COR-L47 (cell line): ENCODE data around the gene NOL9.
"Not testable (repeated sequence)": the region's sequence is repeated elsewhere in the genome, so short reads cannot be mapped to it uniquely, and the experiment has no call there.

Source experiments
- DNase-seq: peaks from one replicate; lab custom pipeline; 2025; lab: John Stamatoyannopoulos, UW

NOL9 gene

GRCh38 chr1:6554031-6554906 lies at the start of gene NOL9:
TSS of gene NOL9 (minus strand) at chr1:6554513. CDS start at chr1:6554502, 11 bp downstream.
- peak; percentile 89 for DNase-seq

GRCh38 chr1:6603238-6603914 lies 49.1 kb upstream of the NOL9 start:
- no peak for DNase-seq

- peak; percentile 78 for DNase-seq
Observed at GRCh38 chr1:6602669-6603237, 48.4 kb upstream of the NOL9 start, which contains the start of gene KLHL21. TSS of gene KLHL21 (minus strand) at chr1:6602869. CDS start at chr1:6602817, 52 bp downstream.

- peak; percentile 63 for DNase-seq
Observed at GRCh38 chr1:6601923-6602668, 47.8 kb upstream of the NOL9 start.

GRCh38 chr1:6601049-6601922 lies 47.0 kb upstream of the NOL9 start:
- peak; percentile 37 for DNase-seq

GRCh38 chr1:6600410-6601048 lies 46.2 kb upstream of the NOL9 start:
- DNase-seq: no peak

DNA sequence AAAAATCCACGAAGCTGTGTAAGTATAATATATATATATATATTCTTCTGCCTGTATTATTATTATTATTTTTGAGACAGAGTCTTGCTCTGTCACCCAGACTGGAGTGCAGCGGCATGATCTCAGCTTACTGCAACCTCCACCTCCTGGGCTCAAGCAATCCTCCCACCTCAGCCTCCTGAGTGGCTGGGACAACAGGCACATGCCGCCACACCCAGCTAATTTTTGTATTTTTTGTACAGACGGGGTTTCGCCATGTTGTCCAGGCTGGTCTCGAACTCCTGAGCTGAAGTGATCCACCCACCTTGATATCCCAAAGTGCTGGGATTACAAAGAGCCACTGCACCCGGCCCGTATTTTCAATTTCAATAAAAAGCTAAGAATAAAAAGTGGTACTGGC lies 45.7 kb upstream of the NOL9 start:
- not testable (repeated sequence) for DNase-seq

DNA sequence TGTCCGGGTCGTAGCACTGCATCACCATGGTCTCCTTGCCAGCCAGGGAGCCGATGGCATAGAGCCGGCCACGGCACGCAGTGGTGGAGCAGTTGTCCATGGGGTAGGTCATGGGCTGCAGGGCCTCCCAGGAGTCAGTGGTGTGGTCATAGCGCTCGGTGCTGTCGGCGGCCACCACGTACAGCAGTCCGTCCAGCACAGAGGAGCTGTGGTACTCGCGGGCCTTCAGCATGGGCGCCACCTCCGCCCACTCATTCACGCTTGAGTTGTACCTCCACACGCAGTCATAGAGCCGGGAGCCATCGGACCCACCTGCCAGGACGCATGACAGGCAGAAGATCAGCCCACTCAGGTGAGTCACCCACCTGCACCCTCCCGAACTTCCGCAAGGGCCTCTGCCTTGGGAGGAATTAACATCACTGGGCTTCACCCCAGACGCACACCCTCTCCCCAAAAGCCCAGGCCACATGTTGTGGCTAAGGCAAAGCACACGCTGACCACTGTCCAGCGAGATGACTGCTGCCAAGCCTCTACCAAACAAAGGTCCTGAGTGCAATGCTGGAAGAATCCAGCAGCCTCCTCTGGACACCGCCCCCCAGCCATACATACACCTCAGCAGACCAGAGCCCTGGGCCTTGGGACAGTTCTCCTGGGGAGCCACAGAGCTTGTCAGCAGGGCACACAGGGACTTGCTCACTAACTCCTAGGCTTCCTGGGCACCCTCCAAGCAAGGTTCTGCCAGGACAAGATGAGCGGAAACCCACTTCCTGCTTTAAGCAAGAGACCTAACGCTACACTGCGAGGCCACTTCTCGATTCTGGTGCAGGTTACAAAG lies 45.0 kb upstream of the NOL9 start:
- no peak for DNase-seq

GRCh38 chr1:6597777-6598131 lies 43.4 kb upstream of the NOL9 start:
- DNase-seq: no peak

DNA sequence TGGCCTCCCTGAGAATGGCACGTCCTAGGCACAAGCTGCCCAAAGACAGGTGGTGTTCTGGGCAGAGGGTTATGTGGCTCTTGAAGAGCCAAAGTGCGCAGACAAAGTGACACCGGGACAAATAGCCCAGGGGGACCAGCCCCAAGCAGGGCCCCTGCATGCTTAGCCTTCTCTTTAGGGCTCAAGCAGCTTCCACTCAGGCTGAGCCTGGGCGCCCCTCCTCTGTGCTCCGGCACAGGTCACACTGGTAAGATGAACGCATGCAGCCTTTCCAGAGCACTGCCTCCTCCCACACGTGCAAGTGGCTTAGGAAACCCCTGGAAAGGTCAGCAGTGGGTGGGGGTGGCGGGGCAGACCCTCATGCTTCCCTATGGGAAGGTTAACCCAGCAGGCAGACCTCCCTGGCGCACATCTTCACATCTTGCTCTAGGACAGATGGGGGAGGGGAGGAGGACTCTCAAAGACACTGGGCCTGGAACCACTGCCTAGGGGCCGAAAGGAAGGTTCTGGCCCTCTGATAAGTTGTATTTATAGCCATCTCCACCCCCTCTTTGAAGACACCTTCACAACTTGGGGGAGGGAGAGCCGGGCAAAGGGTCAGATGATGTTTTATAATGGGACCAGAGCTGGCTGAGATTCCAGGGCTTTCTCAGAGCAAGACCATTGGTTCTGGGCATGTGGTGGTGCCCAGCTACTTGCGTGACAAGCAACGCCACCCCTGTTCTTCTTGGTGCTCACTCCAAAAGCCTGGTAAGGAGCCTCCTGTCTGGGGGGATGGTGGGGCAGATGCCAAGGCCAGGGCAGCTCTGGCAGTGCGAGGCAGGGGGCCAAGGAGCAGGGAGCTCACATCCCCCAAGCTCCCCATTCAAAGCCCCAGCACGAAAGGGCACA lies 42.8 kb upstream of the NOL9 start:
- DNase-seq: no peak

DNA sequence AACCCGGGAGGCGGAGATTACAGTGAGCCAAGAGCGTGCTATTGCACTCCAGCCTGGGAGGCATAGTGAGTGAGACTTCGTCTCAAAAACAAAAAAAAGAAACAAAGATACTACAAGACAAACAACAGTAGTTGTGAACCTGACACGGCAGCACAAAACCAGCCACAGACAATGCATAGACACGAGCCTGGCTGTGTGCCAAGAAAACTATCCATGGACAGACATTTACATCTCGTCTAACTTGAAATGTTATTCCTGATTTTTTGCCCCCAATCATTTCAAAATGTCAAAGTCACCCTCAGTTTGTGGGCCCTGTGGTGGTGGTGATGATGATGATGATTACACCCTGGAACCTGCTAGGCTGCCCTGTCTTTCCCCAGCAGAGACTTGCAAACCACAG lies 42.0 kb upstream of the NOL9 start:
- no peak for DNase-seq

DNA sequence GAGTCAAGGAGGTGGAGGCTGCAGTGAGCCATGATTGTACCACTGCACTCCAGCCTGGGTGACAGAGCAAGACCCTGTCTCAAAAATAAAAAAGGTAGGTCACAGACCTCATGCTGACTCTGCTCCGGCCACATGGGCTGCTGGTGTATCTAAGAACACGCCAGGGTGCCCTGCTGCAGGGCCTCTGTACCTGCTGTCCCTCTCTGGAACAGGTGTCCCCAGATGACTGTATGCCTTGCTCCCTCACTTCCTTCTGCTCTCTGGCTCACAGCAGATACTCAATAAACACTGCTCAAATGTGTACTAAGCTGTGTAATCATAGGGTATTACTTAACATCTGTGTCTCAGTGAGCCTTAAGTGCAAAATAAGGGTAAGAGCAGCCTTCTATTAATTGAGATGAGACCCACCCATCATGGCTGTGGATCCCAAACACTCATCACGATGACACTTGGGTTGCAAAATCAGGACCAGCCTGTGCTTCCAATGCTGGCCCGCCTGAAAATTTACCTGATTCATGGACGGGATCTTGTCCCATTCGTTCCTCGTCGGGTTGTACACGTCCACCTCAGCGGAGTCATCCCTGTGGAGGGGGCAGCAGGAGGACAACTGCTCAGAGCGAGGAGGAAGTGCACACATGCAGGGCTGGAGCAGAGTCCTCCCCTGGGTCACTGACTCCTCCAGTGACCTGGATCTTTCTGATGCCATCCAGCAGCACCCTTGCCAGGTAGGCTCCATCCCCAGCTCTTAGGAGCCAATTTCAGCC lies 40.8 kb upstream of the NOL9 start:
- no peak for DNase-seq

DNA sequence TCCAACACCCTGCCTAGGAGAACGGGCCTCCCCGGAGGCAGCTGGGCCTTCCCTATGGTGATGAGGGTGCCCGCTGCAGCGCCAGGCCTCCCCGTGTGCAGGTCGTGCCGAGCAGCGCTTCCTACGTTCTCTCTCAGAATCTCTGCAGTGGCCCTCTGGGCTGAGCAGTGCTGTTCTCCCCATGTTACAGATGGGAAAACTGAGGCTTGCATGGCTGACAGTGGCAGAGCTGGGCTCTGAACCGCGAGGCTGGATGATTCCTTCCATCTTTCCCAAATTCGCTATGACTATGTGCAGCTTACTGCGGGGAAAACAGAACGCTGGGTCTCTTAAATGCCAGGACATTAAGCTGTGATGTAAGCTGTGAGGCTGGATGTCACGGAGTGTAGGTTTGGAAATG lies 39.5 kb upstream of the NOL9 start:
- no peak for DNase-seq

- no peak for DNase-seq
Observed at GRCh38 chr1:6592865-6593593, 38.7 kb upstream of the NOL9 start.

DNA sequence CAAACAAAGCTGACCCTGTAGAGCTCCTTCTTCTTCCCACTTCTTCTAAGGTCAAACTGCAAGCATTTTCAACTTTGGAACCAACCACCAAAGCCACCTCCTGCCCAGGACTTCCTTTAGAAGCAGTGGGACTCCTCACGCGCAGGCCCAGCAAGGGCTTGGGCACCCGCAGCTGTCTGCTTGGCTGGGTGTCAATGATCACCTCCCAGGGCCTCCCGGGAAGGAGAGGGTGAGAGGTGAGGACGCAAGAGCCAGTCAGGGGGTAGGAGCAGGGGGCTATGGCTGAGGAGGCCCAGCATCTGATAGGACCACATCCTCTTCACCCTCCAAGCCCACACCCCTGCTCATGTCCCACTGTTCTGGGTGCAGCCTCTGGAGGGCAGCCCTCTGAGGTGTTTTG lies 38.1 kb upstream of the NOL9 start:
- DNase-seq: no peak

DNA sequence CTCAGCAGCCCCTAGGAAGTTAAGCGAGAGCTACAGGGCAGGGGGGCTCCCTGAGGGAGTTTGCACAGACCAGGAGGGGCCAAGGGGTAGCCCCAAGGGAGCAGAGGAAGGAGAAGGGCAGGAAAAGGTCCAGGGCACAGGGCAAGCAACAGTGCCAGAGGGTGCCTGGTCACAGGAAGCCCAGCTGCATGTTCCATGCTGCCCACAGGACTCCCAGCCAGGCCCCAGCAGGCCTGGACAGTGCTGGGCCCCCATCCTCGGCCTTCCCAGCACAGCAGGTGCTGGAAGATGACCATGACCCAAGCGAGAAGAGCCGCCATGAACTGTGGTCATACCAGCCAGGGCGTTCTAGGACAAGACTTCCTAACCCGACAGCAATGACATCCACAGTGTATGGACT lies 37.3 kb upstream of the NOL9 start:
- DNase-seq: no peak

DNA sequence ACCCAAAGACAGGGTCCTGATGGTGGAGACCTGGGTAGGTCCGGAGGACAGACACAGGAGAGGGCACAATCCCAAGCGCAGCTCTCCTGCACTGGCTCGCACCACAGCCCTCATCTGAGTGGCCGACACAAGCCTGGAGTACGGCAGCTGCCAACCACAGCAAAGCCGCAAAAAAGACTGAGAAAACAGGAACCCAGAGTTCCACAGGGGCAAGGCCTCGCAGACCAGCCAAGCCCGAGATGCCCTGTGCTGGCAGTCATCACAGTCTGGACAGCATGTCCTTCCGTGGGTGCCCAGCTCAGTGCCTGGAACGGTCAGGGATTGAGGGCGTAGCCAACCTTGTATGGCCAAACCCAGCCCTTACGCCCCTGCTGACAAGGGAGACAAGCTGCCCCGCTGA lies 36.9 kb upstream of the NOL9 start:
- no peak for DNase-seq
